Vagina (tissue), 2 donors: ENCODE measurements around the gene NPR2. TPM values are rescaled to one million over a fixed set of nuclear protein-coding genes. Genes with fewer than 3 reads are reported as not detected.

Experiments used
- DNase-seq, 2 donors: peaks; one replicate each; pipeline ENCODE4 v3.0.0-alpha.2; 2017; ENCODE audit errors: extremely low spot score in 2 of 2
- H3K27ac ChIP-seq: fragments of 200-600 bp; sonication (generic); one replicate; pipeline ENCODE4 v1.5.1; 2019
- H3K27me3 ChIP-seq: fragments of 200-600 bp; sonication (generic); one replicate; pipeline ENCODE4 v1.5.1; 2019
- H3K36me3 ChIP-seq, 2 donors: fragments of 200-600 bp; sonication (generic); one replicate each; pipeline ENCODE4 v1.5.1; 2017 to 2019
- H3K4me1 ChIP-seq: fragments of 200-600 bp; sonication (generic); one replicate; pipeline ENCODE4 v1.5.1; 2019
- H3K4me3 ChIP-seq, 2 donors: fragments of 200-600 bp; sonication (generic); 1 replicate in 1 of 2; 2 replicates in 1 of 2; pipeline ENCODE4 v1.5.1; 2016 to 2019
- H3K9me3 ChIP-seq: fragments of 200-600 bp; sonication (generic); one replicate; pipeline ENCODE4 v1.5.1; 2019
- CTCF ChIP-seq, 3 experiments: fragments of 450-650 bp in 2 of 3; fragments of 200-600 bp in 1 of 3; sonication (generic) in 1 of 3; IDR thresholded peaks; one replicate each; pipeline ENCODE4 v1.5.1; 2017 to 2019; ENCODE audit warnings: antibody characterized with exemption in 3 of 3, mild to moderate bottlenecking in 2 of 3, moderate library complexity in 2 of 3
- POLR2A ChIP-seq, 2 donors: fragments of 450-650 bp; IDR thresholded peaks; one replicate each; pipeline ENCODE4 v1.6.1; 2017; ENCODE audit warnings: antibody characterized with exemption in 2 of 2, mild to moderate bottlenecking in 2 of 2, moderate library complexity in 2 of 2
- POLR2AphosphoS5 ChIP-seq, 2 donors: sonication (generic); formaldehyde crosslinking; IDR thresholded peaks; one replicate each; pipeline ENCODE4 v1.9.0; 2017; ENCODE audit warnings: antibody characterized with exemption in 2 of 2, mild to moderate bottlenecking in 2 of 2, low read depth in 1 of 2; ENCODE audit not compliant: insufficient read depth in 1 of 2
- intact Hi-C: fragments of 100-400 bp; cut with DNase I; formaldehyde crosslinking; loops from one replicate; pipeline ENCODE4 v1.15.1; 2023
- total RNA-seq: library from RNA; depleted of rRNA; stranded (reverse); fragments of >200 nt; gene quantifications from one replicate; pipeline ENCODE4 v1.2.3, GENCODE V29; 2016

NPR2 gene
- total RNA-seq, 1 donor from 2014 or later, result 17.2 TPM

GRCh38 chr9:35835766-35836165 is 44.4 kb downstream of the NPR2 start:
- intact Hi-C loops, result no loop called here
- no peak for TF ChIP-seq CTCF (IDR thresholded peaks at IDR 0.05)
- no peak for TF ChIP-seq POLR2A (IDR thresholded peaks at IDR 0.05)
- TF ChIP-seq POLR2AphosphoS5 (IDR thresholded peaks at IDR 0.05; ENCODE audit: insufficient read depth in 1 of 2, low read depth in 1 of 2), result no peak
- H3K4me3 ChIP-seq, result no peak overlapping the region

GRCh38 chr9:35836595-35836994 is 45.2 kb downstream of the NPR2 start:
- no peak for DNase-seq
- H3K4me3 ChIP-seq, result no peak overlapping the region
- intact Hi-C loops, result no loop called here

More at GRCh38 chr9:35835766-35836165, 44.4 kb downstream of the NPR2 start:
- no peaks in the 10 kb centered on the region for H3K36me3 ChIP-seq
- H3K27ac ChIP-seq, result no peak overlapping the region
- no peaks in the 10 kb centered on the region for H3K9me3 ChIP-seq
- no peaks in the 10 kb centered on the region for H3K27me3 ChIP-seq
- H3K4me1 ChIP-seq, result peaks cover 40% of the 10 kb centered on the region
- no peak for DNase-seq

GRCh38 chr9:35839926-35840325 is 48.5 kb downstream of the NPR2 start:
- peaks cover 19% of the 10 kb centered on the region for H3K4me1 ChIP-seq
- DNase-seq, result no peak
- TF ChIP-seq CTCF (IDR thresholded peaks at IDR 0.05) (no peak), POLR2A (IDR thresholded peaks at IDR 0.05) (no peak), POLR2AphosphoS5 (IDR thresholded peaks at IDR 0.05; ENCODE audit: insufficient read depth in 1 of 2, low read depth in 1 of 2) (no peak)
- no peaks in the 10 kb centered on the region for H3K36me3 ChIP-seq
- H3K27me3 ChIP-seq, result no peaks in the 10 kb centered on the region
- H3K9me3 ChIP-seq, result no peaks in the 10 kb centered on the region
- no peak overlapping the region for H3K4me3 ChIP-seq
- intact Hi-C loops, result no loop called here
- H3K27ac ChIP-seq, result no peak overlapping the region

More at GRCh38 chr9:35836595-35836994, 45.2 kb downstream of the NPR2 start:
- no peaks in the 10 kb centered on the region for H3K36me3 ChIP-seq
- H3K27me3 ChIP-seq, result no peaks in the 10 kb centered on the region
- peaks cover 32% of the 10 kb centered on the region for H3K4me1 ChIP-seq
- no peak overlapping the region for H3K27ac ChIP-seq
- TF ChIP-seq CTCF (IDR thresholded peaks at IDR 0.05) (no peak), POLR2AphosphoS5 (IDR thresholded peaks at IDR 0.05; ENCODE audit: insufficient read depth in 1 of 2, low read depth in 1 of 2) (no peak), POLR2A (IDR thresholded peaks at IDR 0.05) (no peak)
- H3K9me3 ChIP-seq, result no peaks in the 10 kb centered on the region

- no peak for DNase-seq
- Histone ChIP-seq H3K4me1 (peaks cover 26% of the 10 kb centered on the region), H3K27me3 (no peaks in the 10 kb centered on the region), H3K36me3 (no peaks in the 10 kb centered on the region), H3K4me3 (no peak overlapping the region), H3K27ac (no peak overlapping the region), H3K9me3 (no peaks in the 10 kb centered on the region)
- TF ChIP-seq CTCF (IDR thresholded peaks at IDR 0.05) (no peak), POLR2AphosphoS5 (IDR thresholded peaks at IDR 0.05; ENCODE audit: insufficient read depth in 1 of 2, low read depth in 1 of 2) (no peak)
- intact Hi-C loops, result no loop called here
Observed at GRCh38 chr9:35840881-35841644, 49.7 kb downstream of the NPR2 start.

GRCh38 chr9:35841645-35841900 is 50.2 kb downstream of the NPR2 start:
- H3K4me3 ChIP-seq, result no peak overlapping the region
- DNase-seq, result no peak
- no peak for TF ChIP-seq POLR2A (IDR thresholded peaks at IDR 0.05)
- TF ChIP-seq CTCF (IDR thresholded peaks at IDR 0.05), result no peak
- TF ChIP-seq POLR2AphosphoS5 (IDR thresholded peaks at IDR 0.05; ENCODE audit: insufficient read depth in 1 of 2, low read depth in 1 of 2), result no peak
- H3K36me3 ChIP-seq, result no peaks in the 10 kb centered on the region
- intact Hi-C loops, result no loop called here
- no peaks in the 10 kb centered on the region for H3K9me3 ChIP-seq
- H3K27ac ChIP-seq, result no peak overlapping the region
- H3K4me1 ChIP-seq, result peaks cover 30% of the 10 kb centered on the region
- no peaks in the 10 kb centered on the region for H3K27me3 ChIP-seq
